GM18517 (cell line): Measurements from ENCODE around the gene BTN1A1.
"Not testable (repeated sequence)": the region's sequence is repeated elsewhere in the genome, so short reads cannot be mapped to it uniquely, and the experiment has no call there.

Source experiments
- ATAC-seq: cut with Tn5 transposase; IDR thresholded peaks from one replicate; pipeline ENCODE4 v1.9.1; 2021; ENCODE audit warnings: mild to moderate bottlenecking, moderate library complexity; ENCODE audit not compliant: unreplicated experiment

BTN1A1 gene

GRCh38 chr6:26507658-26508057 lies 7.6 kb downstream of the BTN1A1 start:
- ATAC-seq: no peak

GRCh38 chr6:26511033-26511432 lies 10.9 kb downstream of the BTN1A1 start:
- not testable (repeated sequence) for ATAC-seq

GRCh38 chr6:26514984-26515383 lies 14.9 kb downstream of the BTN1A1 start:
- ATAC-seq: no peak

- ATAC-seq: no peak
Observed at GRCh38 chr6:26516481-26517427, 16.7 kb downstream of the BTN1A1 start.

- ATAC-seq: no peak
Observed at GRCh38 chr6:26519359-26519758, 19.3 kb downstream of the BTN1A1 start.

GRCh38 chr6:26520237-26520849 lies 20.2 kb downstream of the BTN1A1 start:
- peak; percentile 35 for ATAC-seq

GRCh38 chr6:26520850-26521599 lies 20.9 kb downstream of the BTN1A1 start:
- ATAC-seq: peak; percentile 64

GRCh38 chr6:26521600-26522391 lies 21.7 kb downstream of the BTN1A1 start:
- peak; percentile 55 for ATAC-seq

- not testable (repeated sequence) for ATAC-seq
Observed at GRCh38 chr6:26522486-26523228, 22.6 kb downstream of the BTN1A1 start.

GRCh38 chr6:26524314-26524713 lies 24.2 kb downstream of the BTN1A1 start:
- ATAC-seq: not testable (repeated sequence)

- no peak for ATAC-seq
Observed at GRCh38 chr6:26524722-26525370, 24.7 kb downstream of the BTN1A1 start.

GRCh38 chr6:26525838-26526237 lies 25.7 kb downstream of the BTN1A1 start:
- ATAC-seq: no peak

- ATAC-seq: no peak
Observed at GRCh38 chr6:26526928-26527327, 26.8 kb downstream of the BTN1A1 start.

GRCh38 chr6:26530203-26530602 lies 30.1 kb downstream of the BTN1A1 start:
- no peak for ATAC-seq

GRCh38 chr6:26531897-26532296 lies 31.8 kb downstream of the BTN1A1 start:
- no peak for ATAC-seq

GRCh38 chr6:26532699-26533531 lies 32.8 kb downstream of the BTN1A1 start:
- peak; percentile 30 for ATAC-seq

- no peak for ATAC-seq
Observed at GRCh38 chr6:26533532-26533931, 33.4 kb downstream of the BTN1A1 start.

- ATAC-seq: no peak
Observed at GRCh38 chr6:26534681-26535465, 34.8 kb downstream of the BTN1A1 start.
